Tibial artery (tissue), 4 donors: ENCODE results near the gene ERBB4.

ENCODE experiments used
- DNase-seq, 2 donors: peaks; one replicate each; pipeline ENCODE4 v3.0.0-alpha.2; 2019
- H3K27ac ChIP-seq, 2 donors: fragments of 200-600 bp; sonication (generic) in 1 of 2; 1 replicate in 1 of 2; 2 replicates in 1 of 2; pipeline ENCODE4 v1.5.1; 2018 to 2019; ENCODE audit warnings: mild to moderate bottlenecking in 1 of 2
- H3K27me3 ChIP-seq, 2 donors: fragments of 200-600 bp; sonication (generic) in 1 of 2; one replicate each; pipeline versions ENCODE4 v1.5.1 to v1.6.0; 2016 to 2019
- H3K36me3 ChIP-seq, 3 donors: fragments of 200-600 bp; sonication (generic) in 2 of 3; one replicate each; pipeline ENCODE4 v1.5.1; 2016 to 2019; ENCODE audit warnings: mild to moderate bottlenecking in 2 of 3
- H3K4me1 ChIP-seq, 4 donors: fragments of 200-600 bp; sonication (generic) in 2 of 4; 1 replicate in 3 of 4; 2 replicates in 1 of 4; pipeline ENCODE4 v1.5.1; 2016 to 2019
- H3K4me3 ChIP-seq, 2 donors: fragments of 200-600 bp; sonication (generic) in 1 of 2; 1 replicate in 1 of 2; 2 replicates in 1 of 2; pipeline ENCODE4 v1.5.1; 2018 to 2019; ENCODE audit warnings: mild to moderate bottlenecking in 2 of 2
- H3K9me3 ChIP-seq, 3 donors: fragments of 200-600 bp; sonication (generic) in 1 of 3; one replicate each; pipeline ENCODE4 v1.5.1; 2016 to 2019
- CTCF ChIP-seq, 2 experiments: fragments of 200-600 bp in 1 of 2; fragments of 450-650 bp in 1 of 2; IDR thresholded peaks; one replicate each; pipeline ENCODE4 v1.5.1; 2017 to 2019; ENCODE audit warnings: antibody characterized with exemption in 2 of 2, mild to moderate bottlenecking in 1 of 2, moderate library complexity in 1 of 2
- intact Hi-C: fragments of 100-400 bp; cut with DNase I; formaldehyde crosslinking; loops from one replicate; pipeline ENCODE4 v1.15.0; 2023; ENCODE audit warnings: low total_unique reads

Gene ERBB4

GRCh38 chr2:211802666-211803065 is 735.9 kb downstream of the ERBB4 start:
- no peak for DNase-seq
- H3K4me1 ChIP-seq = no peaks in the 10 kb centered on the region
- H3K36me3 ChIP-seq = no peaks in the 10 kb centered on the region
- no peak overlapping the region for H3K4me3 ChIP-seq
- intact Hi-C loops = no loop called here
- no peak for TF ChIP-seq CTCF (IDR thresholded peaks at IDR 0.05)
- H3K27me3 ChIP-seq = no peaks in the 10 kb centered on the region
- no peaks in the 10 kb centered on the region for H3K9me3 ChIP-seq
- no peak overlapping the region for H3K27ac ChIP-seq

GRCh38 chr2:211800001-211800400 is 738.6 kb downstream of the ERBB4 start:
- no peak for DNase-seq
- Histone ChIP-seq H3K4me3 (no peak overlapping the region), H3K4me1 (no peaks in the 10 kb centered on the region), H3K36me3 (no peaks in the 10 kb centered on the region), H3K9me3 (no peaks in the 10 kb centered on the region), H3K27me3 (no peaks in the 10 kb centered on the region), H3K27ac (no peak overlapping the region)
- intact Hi-C loops = no loop called here
- no peak for TF ChIP-seq CTCF (IDR thresholded peaks at IDR 0.05)

GRCh38 chr2:211798868-211799267 is 739.7 kb downstream of the ERBB4 start:
- intact Hi-C loops = no loop called here
- H3K4me1 ChIP-seq = no peaks in the 10 kb centered on the region
- H3K4me3 ChIP-seq = no peak overlapping the region
- H3K9me3 ChIP-seq = no peaks in the 10 kb centered on the region
- no peaks in the 10 kb centered on the region for H3K27me3 ChIP-seq
- no peak for TF ChIP-seq CTCF (IDR thresholded peaks at IDR 0.05)
- H3K36me3 ChIP-seq = no peaks in the 10 kb centered on the region
- H3K27ac ChIP-seq = no peak overlapping the region
- DNase-seq = no peak

GRCh38 chr2:211793690-211794089 is 744.9 kb downstream of the ERBB4 start:
- Histone ChIP-seq H3K4me3 (no peak overlapping the region), H3K27ac (no peak overlapping the region), H3K36me3 (no peaks in the 10 kb centered on the region), H3K9me3 (no peaks in the 10 kb centered on the region), H3K27me3 (no peaks in the 10 kb centered on the region), H3K4me1 (no peaks in the 10 kb centered on the region)
- intact Hi-C loops = no loop called here
- DNase-seq = no peak
- TF ChIP-seq CTCF (IDR thresholded peaks at IDR 0.05) = no peak

GRCh38 chr2:211789982-211790381 is 748.6 kb downstream of the ERBB4 start:
- Histone ChIP-seq H3K27me3 (no peaks in the 10 kb centered on the region), H3K4me1 (no peaks in the 10 kb centered on the region), H3K36me3 (no peaks in the 10 kb centered on the region), H3K27ac (no peak overlapping the region), H3K4me3 (no peak overlapping the region), H3K9me3 (no peaks in the 10 kb centered on the region)
- intact Hi-C loops = no loop called here
- DNase-seq = no peak
- no peak for TF ChIP-seq CTCF (IDR thresholded peaks at IDR 0.05)

- no peak for TF ChIP-seq CTCF (IDR thresholded peaks at IDR 0.05)
- no peaks in the 10 kb centered on the region for H3K36me3 ChIP-seq
- H3K4me3 ChIP-seq = no peak overlapping the region
- peaks cover 0 to 7% (median 0%) of the 10 kb centered on the region in 3 donors for H3K9me3 ChIP-seq
- intact Hi-C loops = no loop called here
- H3K27ac ChIP-seq = no peak overlapping the region
- H3K27me3 ChIP-seq = no peaks in the 10 kb centered on the region
- no peak for DNase-seq
- peaks cover 0 to 9% (median 3%) of the 10 kb centered on the region in 4 donors for H3K4me1 ChIP-seq
Measured at GRCh38 chr2:211766689-211767088, 771.9 kb downstream of the ERBB4 start.
